Endothelial cell of umbilical vein (primary cell): ENCODE results near the gene CTNNA2. TPM values are rescaled to one million over a fixed set of nuclear protein-coding genes. Genes with fewer than 3 reads are reported as not detected.

Experiments
- BruUV-seq: library from RNA; stranded (reverse); fragments of 400-500 nt; replicated peaks from 2 replicates; lab custom pipeline; 2021; lab: Mats Ljungman, UMichigan
- CTCF ChIA-PET: fragments of 300-600, 350-600 bp; sonication (Branson Sonifier 250); formaldehyde crosslinking; loops from one replicate; lab custom pipeline; 2021; ENCODE audit warnings: antibody characterized with exemption, inconsistent platforms; lab: Charles Lee
- POLR2A ChIA-PET: fragments of 300-600, 350-600 bp; sonication (Branson Sonifier 250); formaldehyde crosslinking; loops from one replicate; lab custom pipeline; 2021; ENCODE audit warnings: antibody characterized with exemption, inconsistent platforms; lab: Charles Lee
- DNase-seq: peaks from one replicate; pipeline ENCODE4 v3.0.0-alpha.2; 2011; ENCODE audit warnings: low read depth, low spot score
- FAIRE-seq: peaks from 2 replicates; lab custom pipeline; 2011; peaks lifted over from hg19 to GRCh38; lab: Jason Lieb, UNC
- H2AFZ ChIP-seq: 2 replicates; pipeline ENCODE4 v1.6.0; 2012; ENCODE audit warnings: low read depth, low read length, control low read depth, inconsistent platforms
- H3K27ac ChIP-seq: 2 replicates; pipeline ENCODE4 v1.5.1; 2011; ENCODE audit warnings: low read depth, mild to moderate bottlenecking, control low read depth, low read length, moderate library complexity; ENCODE audit not compliant: insufficient read depth
- H3K27me3 ChIP-seq, 2 experiments: 2 replicates each; pipeline versions ENCODE4 v1.6.0 to v1.6.1; 2011; ENCODE audit warnings: low read length in 2 of 2, mixed read lengths in 1 of 2; ENCODE audit not compliant: control insufficient read depth in 2 of 2, insufficient read depth in 2 of 2
- H3K36me3 ChIP-seq, 2 experiments: 2 replicates in 1 of 2; 3 replicates in 1 of 2; pipeline ENCODE4 v1.5.1; 2011; ENCODE audit warnings: low read length in 2 of 2, mild to moderate bottlenecking in 1 of 2, moderate library complexity in 1 of 2; ENCODE audit not compliant: control insufficient read depth in 2 of 2, insufficient read depth in 2 of 2; ENCODE audit errors: extremely low read depth in 1 of 2
- H3K4me1 ChIP-seq: 3 replicates; pipeline ENCODE4 v1.5.1; 2011; ENCODE audit warnings: mild to moderate bottlenecking, low read length; ENCODE audit not compliant: control insufficient read depth, insufficient read depth; ENCODE audit errors: extremely low read depth
- H3K4me2 ChIP-seq: 2 replicates; pipeline ENCODE4 v1.6.1; 2011; ENCODE audit warnings: low read length, control low read depth, mixed read lengths; ENCODE audit not compliant: insufficient read depth
- H3K4me3 ChIP-seq, 3 experiments: fragments of 200-600 bp in 1 of 3; sonication (generic), shearing (Covaris generic) in 1 of 3; replicated peaks in 1 of 3; 2 replicates each; pipeline ENCODE4 v1.5.1; 2011 to 2016; ENCODE audit warnings: control low read depth in 3 of 3, low read length in 3 of 3, mild to moderate bottlenecking in 2 of 3, inconsistent platforms in 1 of 3, low read depth in 1 of 3, moderate library complexity in 1 of 3; ENCODE audit not compliant: insufficient read depth in 1 of 3
- H3K79me2 ChIP-seq: 2 replicates; pipeline ENCODE4 v1.6.0; 2012; ENCODE audit warnings: low read length, inconsistent platforms; ENCODE audit not compliant: control insufficient read depth, insufficient read depth
- H3K9ac ChIP-seq: replicated peaks from 2 replicates; pipeline ENCODE3; 2011; ENCODE audit warnings: low read length, control low read depth; ENCODE audit not compliant: insufficient read depth; ENCODE audit errors: extremely low read depth
- H3K9me1 ChIP-seq: replicated peaks from 3 replicates; pipeline ENCODE4 v1.6.0; 2011; ENCODE audit warnings: mild to moderate bottlenecking, low read length; ENCODE audit not compliant: control insufficient read depth, insufficient read depth; ENCODE audit errors: extremely low read depth
- H3K9me3 ChIP-seq: replicated peaks from 2 replicates; pipeline ENCODE4 v1.5.1; 2012; ENCODE audit warnings: low read length, inconsistent platforms; ENCODE audit not compliant: control insufficient read depth, insufficient read depth
- H4K20me1 ChIP-seq: replicated peaks from 2 replicates; pipeline ENCODE3; 2011; ENCODE audit warnings: mild to moderate bottlenecking, low read length; ENCODE audit not compliant: control insufficient read depth, insufficient read depth; ENCODE audit errors: extremely low read depth
- EZH2 ChIP-seq: IDR thresholded peaks from 2 replicates; pipeline ENCODE4 v1.6.1; 2012; ENCODE audit warnings: borderline replicate concordance, low read depth, mild to moderate bottlenecking, moderate library complexity, low read length, inconsistent platforms; ENCODE audit not compliant: severe bottlenecking
- FOS ChIP-seq: IDR thresholded peaks from 2 replicates; pipeline ENCODE4 v1.6.1; 2011; ENCODE audit warnings: mild to moderate bottlenecking, low read length, moderate library complexity, borderline replicate concordance; ENCODE audit not compliant: insufficient read depth
- GATA2 ChIP-seq: IDR thresholded peaks from 2 replicates; pipeline ENCODE4 v1.7.0; 2011; ENCODE audit warnings: low read depth, mild to moderate bottlenecking, moderate library complexity, mixed read lengths, low read length; ENCODE audit not compliant: insufficient read length, insufficient read depth
- JUN ChIP-seq: IDR thresholded peaks from 2 replicates; pipeline ENCODE4 v1.6.1; 2011; ENCODE audit warnings: borderline replicate concordance, low read depth; ENCODE audit not compliant: insufficient read length, insufficient read depth
- MAX ChIP-seq: IDR thresholded peaks from 2 replicates; pipeline ENCODE4 v1.6.1; 2011; ENCODE audit not compliant: insufficient read depth, insufficient read length
- MYC ChIP-seq: IDR thresholded peaks from one replicate; pipeline ENCODE4 v1.6.1; 2011; ENCODE audit warnings: mild to moderate bottlenecking, low read depth, low read length
- POLR2A ChIP-seq: IDR thresholded peaks from 2 replicates; pipeline ENCODE4 v1.6.1; 2012; ENCODE audit warnings: low read depth, mild to moderate bottlenecking, control low read depth, low read length
- POLR2AphosphoS5 ChIP-seq: IDR thresholded peaks from 2 replicates; pipeline ENCODE4 v1.6.1; 2012; ENCODE audit warnings: low read depth, mild to moderate bottlenecking, control low read depth, low read length, moderate library complexity; ENCODE audit not compliant: insufficient read depth
- dilution Hi-C: fragments of 300-500 bp; cut with MboI; formaldehyde crosslinking; loops from one replicate; pipeline ENCODE4 v1.15.0; 2019; ENCODE audit warnings: low sequenced_read_pairs; ENCODE audit not compliant: extremely low pct_ligation_motif_present
- intact Hi-C: fragments of 100-400 bp; cut with micrococcal nuclease; formaldehyde crosslinking; loops from one replicate; pipeline ENCODE4 v1.10.0; 2022
- polyA plus RNA-seq, 4 experiments: library from polyadenylated mRNA; depleted of rRNA in 3 of 4; stranded (reverse) in 3 of 4; unstranded in 1 of 4; fragments of >200 nt; gene quantifications; 2 replicates each; pipeline versions ENCODE4 v1.2.1 to v1.2.3, GENCODE V29; 2011 to 2012; ENCODE audit warnings: missing spikeins in 1 of 4
- total RNA-seq: library from RNA; stranded (reverse); gene quantifications from 2 replicates; pipeline ENCODE4 v1.2.3, GENCODE V29; 2021
- TF ChIP-seq, protein P1 (sequence below), 2 donors: IDR thresholded peaks; 1 replicate in 1 of 2; 2 replicates in 1 of 2; pipeline ENCODE4 v1.5.1; 2011; ENCODE audit warnings: low read length in 2 of 2, mild to moderate bottlenecking in 2 of 2, moderate library complexity in 2 of 2, control low read depth in 1 of 2, inconsistent platforms in 1 of 2, low read depth in 1 of 2; ENCODE audit not compliant: insufficient read depth in 1 of 2; ENCODE audit errors: extremely low read depth in 1 of 2

CTNNA2 gene
- total and polyA plus RNA-seq, 2 donors (not counting 3 experiments of a cell fraction or from before 2014, with no cell fraction given) = not detected

DNA sequence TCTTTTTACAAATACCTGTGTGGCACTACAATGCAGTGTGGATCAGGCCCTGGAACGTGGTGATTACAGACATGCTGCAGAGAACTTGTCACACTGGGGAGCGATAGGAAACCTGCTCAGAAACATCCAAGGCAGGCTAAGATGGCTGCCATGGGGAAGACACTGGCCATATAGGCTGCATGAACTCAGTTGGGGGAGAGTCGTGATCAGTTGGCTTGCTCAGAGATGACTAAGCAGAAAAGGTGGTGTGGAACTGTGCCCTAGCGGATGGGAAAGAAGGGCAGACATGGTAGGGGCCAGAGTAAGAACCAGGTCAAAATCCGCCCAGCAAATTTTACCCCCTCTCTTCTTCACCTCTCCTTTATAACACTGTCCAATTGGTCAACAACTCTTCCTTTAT is 483.9 kb downstream of the CTNNA2 start:
- Histone ChIP-seq H4K20me1 (no peaks in the 10 kb centered on the region), H3K9ac (no peak overlapping the region), H3K4me2 (no peak overlapping the region), H3K9me3 (peaks cover 2% of the 10 kb centered on the region), H3K4me1 (no peaks in the 10 kb centered on the region), H3K27me3 (no peaks in the 10 kb centered on the region), H3K9me1 (no peaks in the 10 kb centered on the region), H2AFZ (no peak overlapping the region), H3K79me2 (no peaks in the 10 kb centered on the region), H3K4me3 (no peak overlapping the region), H3K36me3 (no peaks in the 10 kb centered on the region), H3K27ac (no peak overlapping the region)
- dilution Hi-C loops (no loop called here), intact Hi-C loops (no loop called here)
- TF ChIP-seq EZH2 (no peak), POLR2A (no peak), POLR2AphosphoS5 (no peak), JUN (no peak), MAX (no peak), FOS (no peak), MYC (no peak), GATA2 (no peak)
- TF ChIP-seq, protein P1, sequence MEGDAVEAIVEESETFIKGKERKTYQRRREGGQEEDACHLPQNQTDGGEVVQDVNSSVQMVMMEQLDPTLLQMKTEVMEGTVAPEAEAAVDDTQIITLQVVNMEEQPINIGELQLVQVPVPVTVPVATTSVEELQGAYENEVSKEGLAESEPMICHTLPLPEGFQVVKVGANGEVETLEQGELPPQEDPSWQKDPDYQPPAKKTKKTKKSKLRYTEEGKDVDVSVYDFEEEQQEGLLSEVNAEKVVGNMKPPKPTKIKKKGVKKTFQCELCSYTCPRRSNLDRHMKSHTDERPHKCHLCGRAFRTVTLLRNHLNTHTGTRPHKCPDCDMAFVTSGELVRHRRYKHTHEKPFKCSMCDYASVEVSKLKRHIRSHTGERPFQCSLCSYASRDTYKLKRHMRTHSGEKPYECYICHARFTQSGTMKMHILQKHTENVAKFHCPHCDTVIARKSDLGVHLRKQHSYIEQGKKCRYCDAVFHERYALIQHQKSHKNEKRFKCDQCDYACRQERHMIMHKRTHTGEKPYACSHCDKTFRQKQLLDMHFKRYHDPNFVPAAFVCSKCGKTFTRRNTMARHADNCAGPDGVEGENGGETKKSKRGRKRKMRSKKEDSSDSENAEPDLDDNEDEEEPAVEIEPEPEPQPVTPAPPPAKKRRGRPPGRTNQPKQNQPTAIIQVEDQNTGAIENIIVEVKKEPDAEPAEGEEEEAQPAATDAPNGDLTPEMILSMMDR (IDR thresholded peaks at IDR 0.05; ENCODE audit: extremely low read depth in 1 of 2, insufficient read depth in 1 of 2, low read depth in 1 of 2, low read length in 2 of 2) = no peak
- BruUV-seq = no TSS peak
- ChIA-PET POLR2A (no interaction called here), CTCF (no interaction called here)
- FAIRE-seq (no peak), DNase-seq (no peak)
